ENCODE measurements around the gene C11orf16.

Gene C11orf16

DNA sequence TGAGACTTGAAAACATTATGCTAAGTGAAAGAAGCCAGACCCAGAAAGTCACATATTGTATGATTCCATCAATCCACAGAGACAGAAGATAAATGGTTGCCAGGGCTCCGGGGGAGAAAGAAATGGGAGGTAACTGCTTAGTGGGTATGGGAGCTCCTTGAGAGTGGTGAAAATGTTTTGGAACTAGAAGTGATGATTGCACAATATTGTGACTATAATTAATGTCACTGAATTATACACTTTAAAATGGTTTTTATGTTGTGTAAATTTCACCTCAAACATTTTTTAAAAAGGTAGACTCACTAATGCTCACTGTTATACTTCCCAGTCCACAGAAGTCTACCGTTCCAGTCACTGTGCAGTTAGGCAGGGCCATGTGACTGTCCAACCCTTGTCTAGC is 54.0 kb downstream of the C11orf16 start:
- no peak for DNase-seq

DNA sequence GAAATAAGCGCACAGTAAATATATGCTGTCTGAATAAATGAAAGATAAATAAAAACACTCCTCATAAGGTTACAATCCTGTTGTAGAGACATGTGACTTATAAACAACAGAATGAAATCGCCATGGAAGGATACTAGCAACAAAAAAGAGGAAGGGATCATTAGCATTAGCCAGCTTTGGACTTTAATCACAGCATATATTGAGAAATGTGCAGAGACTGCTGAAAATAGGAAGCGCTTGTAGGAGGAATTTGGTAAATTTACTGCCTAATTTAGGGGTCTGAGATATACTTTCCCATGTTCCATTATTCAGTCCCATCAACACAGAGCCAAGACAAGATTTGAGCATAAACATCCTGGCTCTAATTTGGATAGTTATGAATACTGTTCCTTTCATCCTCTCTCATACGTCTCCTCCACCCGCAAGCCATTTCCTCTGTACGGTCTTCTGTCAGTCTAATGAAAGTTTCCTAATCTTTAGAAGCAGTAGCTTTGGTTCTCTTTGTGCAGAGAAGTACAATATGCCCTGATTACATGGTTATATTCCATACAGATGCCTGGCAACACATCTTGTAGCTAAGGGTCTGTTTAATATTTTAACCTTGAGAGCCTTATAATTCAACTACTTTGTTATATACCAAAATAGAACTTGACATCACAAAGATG is 58.9 kb downstream of the C11orf16 start:
- no peak for DNase-seq

DNA sequence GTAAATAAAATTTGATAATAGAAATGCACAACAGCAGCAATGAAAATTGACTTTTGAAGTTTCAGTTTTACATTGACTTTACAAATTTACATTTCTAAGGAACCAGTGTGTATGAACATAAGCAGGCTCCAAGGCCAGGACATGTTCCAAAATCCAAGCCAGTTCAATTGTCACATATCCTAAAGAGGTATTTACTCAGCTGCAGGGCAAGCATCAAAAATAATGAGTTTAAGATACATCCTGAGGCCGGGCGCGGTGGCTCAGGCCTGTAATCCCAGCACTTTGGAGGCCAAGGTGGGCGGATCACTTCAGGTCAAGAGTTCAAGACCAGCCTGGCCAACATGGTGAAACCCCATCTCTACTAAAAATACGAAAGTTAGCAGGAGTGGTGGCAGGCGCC is 60.8 kb downstream of the C11orf16 start:
- DNase-seq = no peak

DNA sequence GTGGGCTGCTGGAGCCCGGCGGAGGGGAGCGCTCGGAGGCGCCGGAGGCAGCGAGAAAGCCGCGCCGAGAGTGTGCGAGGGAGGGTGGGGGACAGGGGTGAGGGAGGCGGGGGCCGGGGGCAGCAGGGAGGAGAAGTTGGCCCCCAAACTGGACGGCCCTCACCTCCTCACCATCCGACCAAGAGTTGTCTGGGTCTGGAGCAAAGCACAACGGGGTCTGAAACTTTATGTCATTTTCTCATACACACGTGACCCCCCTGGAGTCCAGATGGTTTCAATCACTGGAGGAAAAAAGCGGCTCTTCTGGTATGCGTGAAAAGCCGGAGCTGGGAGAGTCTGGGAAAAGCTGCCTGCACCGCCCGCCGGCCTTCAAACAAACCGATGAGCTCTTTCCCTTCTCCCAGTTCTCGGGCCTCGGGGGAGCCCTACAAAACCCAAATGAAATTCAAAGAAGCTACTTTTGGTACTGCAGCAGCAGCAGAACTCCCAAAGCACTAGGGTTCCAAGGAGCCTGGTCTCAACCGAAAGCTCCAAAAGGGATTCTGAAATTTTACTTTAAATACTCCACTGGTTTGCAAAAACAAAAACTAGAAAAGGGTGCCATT is 61.5 kb downstream of the C11orf16 start:
- peak; percentile 91 for DNase-seq

DNA sequence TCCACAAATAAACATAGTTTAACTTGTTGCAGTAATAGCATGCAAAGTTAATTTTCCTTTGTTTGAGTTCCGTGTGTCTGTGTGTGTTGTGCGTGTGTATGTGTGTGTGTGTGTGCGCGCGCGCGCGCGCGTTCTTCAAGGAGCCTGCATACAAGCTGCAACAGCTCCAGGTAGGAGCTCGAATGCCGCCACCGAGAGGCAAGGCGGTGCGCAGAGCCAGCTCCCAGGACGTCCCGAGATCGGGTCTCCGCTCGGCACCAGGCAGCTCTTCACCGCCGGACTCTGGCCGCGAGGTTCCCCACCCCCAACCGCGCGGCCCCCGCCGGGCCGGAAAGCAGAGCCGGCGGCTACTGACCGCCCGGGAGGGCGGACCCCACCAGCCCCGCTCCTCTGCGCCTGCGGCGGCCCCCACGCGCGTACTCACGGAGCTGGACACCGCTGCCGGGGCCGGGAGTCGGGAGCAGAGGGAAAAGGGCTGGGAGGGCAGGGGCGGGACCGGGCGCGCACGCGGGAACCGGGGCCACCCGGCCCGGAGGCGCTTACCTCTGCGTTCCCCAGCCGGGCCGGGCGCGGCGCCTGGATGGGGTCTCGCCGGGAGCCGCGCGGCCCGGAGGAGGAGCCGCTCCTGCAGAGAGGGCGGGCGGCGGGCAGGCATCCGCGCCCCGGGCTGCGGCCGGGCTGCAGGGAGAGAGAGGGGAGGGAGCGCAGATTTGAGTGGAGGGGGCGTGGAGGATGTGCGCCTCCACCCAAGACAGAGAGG is 62.2 kb downstream of the C11orf16 start:
- peak; percentile 78 for DNase-seq

All from right forelimb (tissue), 1 donor.